ENCODE measurements around the gene LRP1B.

The LRP1B gene

GRCh38 chr2:140246957-140247356 lies 1883.9 kb downstream of the LRP1B start:
- Histone ChIP-seq H3K36me3 (ENCODE audit: control insufficient read depth in 1 of 2, insufficient read depth in 2 of 2, low read length in 2 of 2) (no peaks in the 10 kb centered on the region), H3K4me1 (ENCODE audit: control insufficient read depth in 1 of 2, insufficient read depth in 2 of 2, low read length in 2 of 2) (no peaks in the 10 kb centered on the region), H3K27ac (ENCODE audit: low read depth, low read length) (no peak overlapping the region), H3K27me3 (ENCODE audit: control insufficient read depth in 1 of 2, insufficient read depth in 2 of 2, low read length in 2 of 2) (no peaks in the 10 kb centered on the region), H3K9me3 (ENCODE audit: control insufficient read depth in 1 of 2, low read length in 2 of 2) (no peaks in the 10 kb centered on the region), H3K9ac (ENCODE audit: low read depth in 1 of 2, low read length in 2 of 2) (no peak overlapping the region), H3K4me3 (ENCODE audit: low read depth in 1 of 2, low read length in 2 of 2) (no peak overlapping the region)

DNA sequence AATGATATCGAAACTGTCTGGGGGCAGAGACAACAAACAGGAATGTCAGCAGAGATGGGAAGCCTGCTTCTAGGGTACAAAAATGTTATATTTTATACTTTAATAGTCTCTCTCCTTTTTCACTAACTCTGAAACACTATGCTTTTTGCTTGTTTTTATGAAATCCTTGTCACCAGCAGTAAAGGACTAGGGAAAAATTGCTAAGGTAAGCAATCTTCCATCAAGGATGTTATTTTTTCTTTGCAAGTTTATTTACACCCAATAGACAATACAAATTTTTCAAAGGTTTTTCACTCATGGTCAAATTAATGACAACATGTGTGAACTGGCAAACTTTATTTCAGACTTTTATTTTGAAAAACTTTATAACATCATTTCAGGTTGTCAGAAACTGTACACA lies 1884.8 kb downstream of the LRP1B start:
- H3K4me1 ChIP-seq (ENCODE audit: control insufficient read depth in 1 of 2, insufficient read depth in 2 of 2, low read length in 2 of 2): no peaks in the 10 kb centered on the region
- H3K36me3 ChIP-seq (ENCODE audit: control insufficient read depth in 1 of 2, insufficient read depth in 2 of 2, low read length in 2 of 2): no peaks in the 10 kb centered on the region
- H3K9ac ChIP-seq (ENCODE audit: low read depth in 1 of 2, low read length in 2 of 2): no peak overlapping the region
- no peaks in the 10 kb centered on the region for H3K27me3 ChIP-seq (ENCODE audit: control insufficient read depth in 1 of 2, insufficient read depth in 2 of 2, low read length in 2 of 2)
- no peak overlapping the region for H3K4me3 ChIP-seq (ENCODE audit: low read depth in 1 of 2, low read length in 2 of 2)
- no peak overlapping the region for H3K27ac ChIP-seq (ENCODE audit: low read depth, low read length)
- H3K9me3 ChIP-seq (ENCODE audit: control insufficient read depth in 1 of 2, low read length in 2 of 2): no peaks in the 10 kb centered on the region

GRCh38 chr2:140242889-140243288 lies 1887.9 kb downstream of the LRP1B start:
- no peaks in the 10 kb centered on the region for H3K4me1 ChIP-seq (ENCODE audit: control insufficient read depth in 1 of 2, insufficient read depth in 2 of 2, low read length in 2 of 2)
- H3K9me3 ChIP-seq (ENCODE audit: control insufficient read depth in 1 of 2, low read length in 2 of 2): no peaks in the 10 kb centered on the region
- H3K27me3 ChIP-seq (ENCODE audit: control insufficient read depth in 1 of 2, insufficient read depth in 2 of 2, low read length in 2 of 2): no peaks in the 10 kb centered on the region
- no peak overlapping the region for H3K4me3 ChIP-seq (ENCODE audit: low read depth in 1 of 2, low read length in 2 of 2)
- no peaks in the 10 kb centered on the region for H3K36me3 ChIP-seq (ENCODE audit: control insufficient read depth in 1 of 2, insufficient read depth in 2 of 2, low read length in 2 of 2)
- H3K9ac ChIP-seq (ENCODE audit: low read depth in 1 of 2, low read length in 2 of 2): no peak overlapping the region
- H3K27ac ChIP-seq (ENCODE audit: low read depth, low read length): no peak overlapping the region

- no peaks in the 10 kb centered on the region for H3K36me3 ChIP-seq (ENCODE audit: control insufficient read depth in 1 of 2, insufficient read depth in 2 of 2, low read length in 2 of 2)
Measured at GRCh38 chr2:140234116-140234515, 1896.7 kb downstream of the LRP1B start.

DNA sequence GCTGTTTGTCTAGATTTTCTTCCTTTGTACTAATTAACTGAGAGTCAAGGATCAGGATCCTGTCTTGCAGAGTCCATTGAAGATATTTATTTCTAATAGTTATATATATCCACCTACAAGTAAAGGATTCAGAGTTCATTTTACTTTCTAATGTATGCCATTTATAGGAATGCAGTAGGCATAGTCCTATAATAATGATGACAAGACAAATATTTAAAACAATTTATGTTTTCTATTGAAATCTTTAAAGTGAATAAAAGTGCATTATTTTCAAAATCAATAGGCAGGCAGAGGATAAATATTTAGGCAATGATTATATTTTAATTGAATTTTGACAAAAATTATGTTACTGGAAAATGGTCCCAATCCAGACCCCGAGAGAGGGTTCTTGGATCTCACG lies 1919.9 kb downstream of the LRP1B start:
- no peaks in the 10 kb centered on the region for H3K9me3 ChIP-seq (ENCODE audit: control insufficient read depth in 1 of 2, low read length in 2 of 2)
- H3K36me3 ChIP-seq (ENCODE audit: control insufficient read depth in 1 of 2, insufficient read depth in 2 of 2, low read length in 2 of 2): no peaks in the 10 kb centered on the region
- H3K9ac ChIP-seq (ENCODE audit: low read depth in 1 of 2, low read length in 2 of 2): no peak overlapping the region
- no peaks in the 10 kb centered on the region for H3K4me1 ChIP-seq (ENCODE audit: control insufficient read depth in 1 of 2, insufficient read depth in 2 of 2, low read length in 2 of 2)
- no peak overlapping the region for H3K4me3 ChIP-seq (ENCODE audit: low read depth in 1 of 2, low read length in 2 of 2)
- no peaks in the 10 kb centered on the region for H3K27me3 ChIP-seq (ENCODE audit: control insufficient read depth in 1 of 2, insufficient read depth in 2 of 2, low read length in 2 of 2)
- no peak overlapping the region for H3K27ac ChIP-seq (ENCODE audit: low read depth, low read length)

More at GRCh38 chr2:140234116-140234515, 1896.7 kb downstream of the LRP1B start:
- no peak overlapping the region for H3K9ac ChIP-seq (ENCODE audit: low read depth in 1 of 2, low read length in 2 of 2)
- H3K27me3 ChIP-seq (ENCODE audit: control insufficient read depth in 1 of 2, insufficient read depth in 2 of 2, low read length in 2 of 2): no peaks in the 10 kb centered on the region
- no peak overlapping the region for H3K27ac ChIP-seq (ENCODE audit: low read depth, low read length)
- H3K4me1 ChIP-seq (ENCODE audit: control insufficient read depth in 1 of 2, insufficient read depth in 2 of 2, low read length in 2 of 2): no peaks in the 10 kb centered on the region
- no peak overlapping the region for H3K4me3 ChIP-seq (ENCODE audit: low read depth in 1 of 2, low read length in 2 of 2)
- no peaks in the 10 kb centered on the region for H3K9me3 ChIP-seq (ENCODE audit: control insufficient read depth in 1 of 2, low read length in 2 of 2)

- Histone ChIP-seq H3K27me3 (ENCODE audit: control insufficient read depth in 1 of 2, insufficient read depth in 2 of 2, low read length in 2 of 2) (no peaks in the 10 kb centered on the region), H3K9ac (ENCODE audit: low read depth in 1 of 2, low read length in 2 of 2) (no peak overlapping the region), H3K9me3 (ENCODE audit: control insufficient read depth in 1 of 2, low read length in 2 of 2) (no peaks in the 10 kb centered on the region), H3K27ac (ENCODE audit: low read depth, low read length) (no peak overlapping the region), H3K4me1 (ENCODE audit: control insufficient read depth in 1 of 2, insufficient read depth in 2 of 2, low read length in 2 of 2) (no peaks in the 10 kb centered on the region), H3K36me3 (ENCODE audit: control insufficient read depth in 1 of 2, insufficient read depth in 2 of 2, low read length in 2 of 2) (no peaks in the 10 kb centered on the region), H3K4me3 (ENCODE audit: low read depth in 1 of 2, low read length in 2 of 2) (no peak overlapping the region)
Measured at GRCh38 chr2:140205093-140205492, 1925.7 kb downstream of the LRP1B start.

DNA sequence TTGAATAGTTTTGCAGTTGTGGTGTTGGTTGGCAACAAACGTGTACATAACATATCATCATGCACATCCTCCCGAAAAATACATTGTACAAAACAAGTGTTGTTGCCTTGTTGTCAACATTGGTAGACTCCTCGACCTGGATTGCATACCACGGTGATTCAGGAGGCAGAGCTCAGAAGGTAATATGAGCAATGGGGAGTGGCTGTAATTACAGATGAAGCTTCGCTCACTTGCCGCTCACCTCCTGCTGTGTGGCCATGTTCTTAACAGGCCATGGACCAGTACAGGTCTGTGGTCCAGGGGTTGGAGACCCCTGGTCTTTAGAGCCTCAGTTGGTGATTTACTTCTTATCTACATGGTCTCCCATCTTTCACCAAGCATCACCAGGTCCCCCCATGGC lies 1927.5 kb downstream of the LRP1B start:
- no peak overlapping the region for H3K27ac ChIP-seq (ENCODE audit: low read depth, low read length)

DNA sequence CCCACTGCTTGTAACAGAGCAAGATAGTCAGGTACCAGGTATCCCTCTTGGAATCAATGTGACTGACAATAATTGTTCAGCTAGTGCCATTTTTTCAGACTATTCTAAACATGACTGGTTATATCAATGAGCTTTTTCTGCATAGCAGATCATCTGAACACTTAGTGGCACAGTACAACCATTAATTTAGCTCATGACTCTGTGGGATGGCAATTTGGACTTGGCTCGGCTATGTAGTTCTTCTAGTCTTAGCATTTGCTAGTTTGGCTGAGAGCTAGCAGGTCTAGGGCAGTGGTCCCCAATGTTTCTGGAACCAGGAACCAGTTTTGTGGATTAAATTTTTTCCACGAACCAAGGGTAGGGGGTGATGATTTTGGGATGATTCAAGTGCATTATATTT lies 1929.2 kb downstream of the LRP1B start:
- H3K36me3 ChIP-seq (ENCODE audit: control insufficient read depth in 1 of 2, insufficient read depth in 2 of 2, low read length in 2 of 2): no peaks in the 10 kb centered on the region

More for the DNA sequence above, 1927.5 kb downstream of the LRP1B start:
- Histone ChIP-seq H3K27me3 (ENCODE audit: control insufficient read depth in 1 of 2, insufficient read depth in 2 of 2, low read length in 2 of 2) (no peaks in the 10 kb centered on the region), H3K36me3 (ENCODE audit: control insufficient read depth in 1 of 2, insufficient read depth in 2 of 2, low read length in 2 of 2) (no peaks in the 10 kb centered on the region), H3K4me3 (ENCODE audit: low read depth in 1 of 2, low read length in 2 of 2) (no peak overlapping the region), H3K9me3 (ENCODE audit: control insufficient read depth in 1 of 2, low read length in 2 of 2) (no peaks in the 10 kb centered on the region), H3K9ac (ENCODE audit: low read depth in 1 of 2, low read length in 2 of 2) (no peak overlapping the region), H3K4me1 (ENCODE audit: control insufficient read depth in 1 of 2, insufficient read depth in 2 of 2, low read length in 2 of 2) (no peaks in the 10 kb centered on the region)

DNA sequence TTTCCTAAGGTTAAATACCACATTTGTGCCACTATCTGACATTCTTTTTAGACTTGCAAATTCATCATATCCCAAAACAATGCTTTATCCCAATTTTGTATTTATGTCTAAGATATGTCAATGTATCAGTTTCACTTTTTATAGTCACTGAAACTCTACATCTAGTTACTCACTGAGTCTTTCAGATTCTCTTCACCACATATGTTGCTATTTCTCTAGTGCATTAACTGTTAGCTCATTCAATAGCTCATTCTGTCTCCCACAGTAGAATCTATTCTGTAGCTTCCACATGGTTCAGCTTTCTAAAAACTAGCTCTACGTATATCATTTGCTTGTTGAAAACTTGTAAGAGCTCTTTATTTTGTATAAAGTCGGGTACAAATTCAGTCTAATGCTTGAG lies 1930.1 kb downstream of the LRP1B start:
- Histone ChIP-seq H3K9ac (ENCODE audit: low read depth in 1 of 2, low read length in 2 of 2) (no peak overlapping the region), H3K4me3 (ENCODE audit: low read depth in 1 of 2, low read length in 2 of 2) (no peak overlapping the region), H3K4me1 (ENCODE audit: control insufficient read depth in 1 of 2, insufficient read depth in 2 of 2, low read length in 2 of 2) (no peaks in the 10 kb centered on the region), H3K36me3 (ENCODE audit: control insufficient read depth in 1 of 2, insufficient read depth in 2 of 2, low read length in 2 of 2) (no peaks in the 10 kb centered on the region), H3K27ac (ENCODE audit: low read depth, low read length) (no peak overlapping the region), H3K27me3 (ENCODE audit: control insufficient read depth in 1 of 2, insufficient read depth in 2 of 2, low read length in 2 of 2) (no peaks in the 10 kb centered on the region), H3K9me3 (ENCODE audit: control insufficient read depth in 1 of 2, low read length in 2 of 2) (peaks cover 0 to 7% of the 10 kb centered on the region in 2 donors)

More for the DNA sequence above, 1929.2 kb downstream of the LRP1B start:
- H3K27ac ChIP-seq (ENCODE audit: low read depth, low read length): no peak overlapping the region
- H3K9ac ChIP-seq (ENCODE audit: low read depth in 1 of 2, low read length in 2 of 2): no peak overlapping the region
- H3K4me3 ChIP-seq (ENCODE audit: low read depth in 1 of 2, low read length in 2 of 2): no peak overlapping the region
- H3K4me1 ChIP-seq (ENCODE audit: control insufficient read depth in 1 of 2, insufficient read depth in 2 of 2, low read length in 2 of 2): no peaks in the 10 kb centered on the region
- H3K27me3 ChIP-seq (ENCODE audit: control insufficient read depth in 1 of 2, insufficient read depth in 2 of 2, low read length in 2 of 2): no peaks in the 10 kb centered on the region
- peaks cover 0 to 7% of the 10 kb centered on the region in 2 donors for H3K9me3 ChIP-seq (ENCODE audit: control insufficient read depth in 1 of 2, low read length in 2 of 2)

DNA sequence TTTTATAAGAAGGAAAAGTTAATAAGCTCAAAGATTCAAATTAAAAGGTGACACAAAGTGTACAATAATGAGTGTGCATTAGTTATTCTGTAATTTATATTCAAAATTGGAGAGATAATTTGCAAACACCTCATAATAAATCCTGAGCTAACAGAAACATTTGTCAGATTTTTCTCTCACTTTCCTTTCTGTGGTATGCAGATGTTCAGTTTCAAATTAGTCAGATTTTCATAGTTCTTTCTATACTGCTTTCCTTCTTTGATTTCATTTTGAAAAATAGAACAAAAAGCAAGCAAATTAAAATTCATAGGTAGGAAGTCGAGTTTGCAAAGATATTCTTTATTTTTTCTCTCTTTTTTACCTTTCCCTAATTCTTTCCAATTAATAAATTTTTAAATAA lies 1930.5 kb downstream of the LRP1B start:
- no peak overlapping the region for H3K27ac ChIP-seq (ENCODE audit: low read depth, low read length)
- peaks cover 0 to 7% of the 10 kb centered on the region in 2 donors for H3K9me3 ChIP-seq (ENCODE audit: control insufficient read depth in 1 of 2, low read length in 2 of 2)
- no peak overlapping the region for H3K9ac ChIP-seq (ENCODE audit: low read depth in 1 of 2, low read length in 2 of 2)
- H3K4me3 ChIP-seq (ENCODE audit: low read depth in 1 of 2, low read length in 2 of 2): no peak overlapping the region
- no peaks in the 10 kb centered on the region for H3K36me3 ChIP-seq (ENCODE audit: control insufficient read depth in 1 of 2, insufficient read depth in 2 of 2, low read length in 2 of 2)
- no peaks in the 10 kb centered on the region for H3K4me1 ChIP-seq (ENCODE audit: control insufficient read depth in 1 of 2, insufficient read depth in 2 of 2, low read length in 2 of 2)
- no peaks in the 10 kb centered on the region for H3K27me3 ChIP-seq (ENCODE audit: control insufficient read depth in 1 of 2, insufficient read depth in 2 of 2, low read length in 2 of 2)

- H3K4me3 ChIP-seq (ENCODE audit: low read depth in 1 of 2, low read length in 2 of 2): no peak overlapping the region
- H3K4me1 ChIP-seq (ENCODE audit: control insufficient read depth in 1 of 2, insufficient read depth in 2 of 2, low read length in 2 of 2): no peaks in the 10 kb centered on the region
- no peaks in the 10 kb centered on the region for H3K27me3 ChIP-seq (ENCODE audit: control insufficient read depth in 1 of 2, insufficient read depth in 2 of 2, low read length in 2 of 2)
- H3K36me3 ChIP-seq (ENCODE audit: control insufficient read depth in 1 of 2, insufficient read depth in 2 of 2, low read length in 2 of 2): no peaks in the 10 kb centered on the region
- no peak overlapping the region for H3K27ac ChIP-seq (ENCODE audit: low read depth, low read length)
- H3K9me3 ChIP-seq (ENCODE audit: control insufficient read depth in 1 of 2, low read length in 2 of 2): peaks cover 0 to 7% of the 10 kb centered on the region in 2 donors
- H3K9ac ChIP-seq (ENCODE audit: low read depth in 1 of 2, low read length in 2 of 2): no peak overlapping the region
Measured at GRCh38 chr2:140199312-140199711, 1931.5 kb downstream of the LRP1B start.

Data from duodenal mucosa (tissue), 2 donors.